Upper lobe of left lung (tissue), 4 donors: ENCODE data around the gene GTF2F1.

Experiments used
- EP300 ChIP-seq, 4 donors: sonication (generic); formaldehyde crosslinking; IDR thresholded peaks; one replicate each; pipeline ENCODE4 v1.5.1; 2017; ENCODE audit warnings: antibody characterized with exemption in 4 of 4, control low read depth in 2 of 4
- POLR2A ChIP-seq, 4 donors: fragments of 450-650 bp; IDR thresholded peaks; one replicate each; pipeline ENCODE4 v1.5.1; 2016 to 2017; ENCODE audit warnings: antibody characterized with exemption in 4 of 4, mild to moderate bottlenecking in 2 of 4
- POLR2AphosphoS5 ChIP-seq, 2 donors: sonication (generic); formaldehyde crosslinking; IDR thresholded peaks; one replicate each; pipeline ENCODE4 v1.5.1; 2017; ENCODE audit warnings: antibody characterized with exemption in 2 of 2
- TF ChIP-seq, protein P1 (sequence below), 6 experiments: fragments of 450-650 bp in 4 of 6; fragments of 200-600 bp in 2 of 6; sonication (generic) in 2 of 6; IDR thresholded peaks; one replicate each; pipeline ENCODE4 v1.5.1; 2016 to 2019; ENCODE audit warnings: antibody characterized with exemption in 6 of 6

DNA sequence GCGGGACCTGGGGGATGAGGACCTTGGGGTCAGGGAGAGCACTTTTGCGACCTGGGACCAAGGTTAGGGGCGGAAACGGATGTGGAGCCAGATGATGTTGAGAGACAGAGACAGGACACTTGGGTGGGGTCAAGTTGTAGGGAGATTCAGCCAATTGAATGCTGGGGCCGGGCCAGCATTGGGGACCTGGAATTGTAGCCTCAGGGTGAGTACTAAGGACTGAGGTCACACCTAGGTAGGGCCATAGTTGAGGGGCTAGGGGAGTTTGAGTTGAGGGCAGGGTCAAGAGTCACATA is 19.2 kb downstream of the GTF2F1 start:
- TF ChIP-seq, protein P1, sequence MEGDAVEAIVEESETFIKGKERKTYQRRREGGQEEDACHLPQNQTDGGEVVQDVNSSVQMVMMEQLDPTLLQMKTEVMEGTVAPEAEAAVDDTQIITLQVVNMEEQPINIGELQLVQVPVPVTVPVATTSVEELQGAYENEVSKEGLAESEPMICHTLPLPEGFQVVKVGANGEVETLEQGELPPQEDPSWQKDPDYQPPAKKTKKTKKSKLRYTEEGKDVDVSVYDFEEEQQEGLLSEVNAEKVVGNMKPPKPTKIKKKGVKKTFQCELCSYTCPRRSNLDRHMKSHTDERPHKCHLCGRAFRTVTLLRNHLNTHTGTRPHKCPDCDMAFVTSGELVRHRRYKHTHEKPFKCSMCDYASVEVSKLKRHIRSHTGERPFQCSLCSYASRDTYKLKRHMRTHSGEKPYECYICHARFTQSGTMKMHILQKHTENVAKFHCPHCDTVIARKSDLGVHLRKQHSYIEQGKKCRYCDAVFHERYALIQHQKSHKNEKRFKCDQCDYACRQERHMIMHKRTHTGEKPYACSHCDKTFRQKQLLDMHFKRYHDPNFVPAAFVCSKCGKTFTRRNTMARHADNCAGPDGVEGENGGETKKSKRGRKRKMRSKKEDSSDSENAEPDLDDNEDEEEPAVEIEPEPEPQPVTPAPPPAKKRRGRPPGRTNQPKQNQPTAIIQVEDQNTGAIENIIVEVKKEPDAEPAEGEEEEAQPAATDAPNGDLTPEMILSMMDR (IDR thresholded peaks at IDR 0.05) = no peak
- no peak for TF ChIP-seq POLR2A (IDR thresholded peaks at IDR 0.05)
- no peak for TF ChIP-seq POLR2AphosphoS5 (IDR thresholded peaks at IDR 0.05)
- no peak for TF ChIP-seq EP300 (IDR thresholded peaks at IDR 0.05)
